Measurements from ENCODE around the gene PLB1.

DNA sequence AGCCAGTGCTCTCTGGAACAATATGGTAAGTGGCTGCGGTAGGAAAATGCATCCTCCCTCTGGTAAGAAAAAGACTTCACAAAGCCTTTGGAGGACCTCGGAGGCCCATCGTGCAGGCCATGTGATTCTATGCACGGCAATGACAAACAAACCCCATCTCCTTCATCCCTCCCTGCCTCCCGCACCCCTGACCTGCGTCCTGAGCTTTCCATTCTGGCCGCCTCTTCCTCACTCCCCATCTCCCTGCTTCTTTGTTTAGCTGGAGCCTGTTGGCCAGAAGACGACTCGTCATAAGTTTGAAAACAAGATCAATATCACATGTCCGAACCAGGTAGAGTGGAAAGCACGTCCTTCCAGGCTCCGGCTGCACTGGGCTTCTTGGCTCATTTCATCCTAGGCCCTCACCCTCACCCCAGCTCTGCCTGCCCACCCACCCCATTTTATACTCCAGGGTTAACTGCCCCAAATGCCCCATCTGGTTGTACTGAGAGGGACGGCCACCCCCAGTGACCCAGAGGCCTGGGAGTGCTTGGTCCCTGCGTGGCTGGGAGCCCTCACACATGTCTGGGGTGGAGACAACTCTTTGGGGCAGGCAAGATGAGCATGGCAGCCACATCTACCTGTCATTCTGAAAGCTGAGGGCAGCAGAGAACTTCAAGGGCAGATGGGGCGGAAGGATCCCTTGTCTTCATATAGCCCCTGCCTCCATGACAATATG is 94.0 kb downstream of the PLB1 start:
- TF ChIP-seq, protein P1, sequence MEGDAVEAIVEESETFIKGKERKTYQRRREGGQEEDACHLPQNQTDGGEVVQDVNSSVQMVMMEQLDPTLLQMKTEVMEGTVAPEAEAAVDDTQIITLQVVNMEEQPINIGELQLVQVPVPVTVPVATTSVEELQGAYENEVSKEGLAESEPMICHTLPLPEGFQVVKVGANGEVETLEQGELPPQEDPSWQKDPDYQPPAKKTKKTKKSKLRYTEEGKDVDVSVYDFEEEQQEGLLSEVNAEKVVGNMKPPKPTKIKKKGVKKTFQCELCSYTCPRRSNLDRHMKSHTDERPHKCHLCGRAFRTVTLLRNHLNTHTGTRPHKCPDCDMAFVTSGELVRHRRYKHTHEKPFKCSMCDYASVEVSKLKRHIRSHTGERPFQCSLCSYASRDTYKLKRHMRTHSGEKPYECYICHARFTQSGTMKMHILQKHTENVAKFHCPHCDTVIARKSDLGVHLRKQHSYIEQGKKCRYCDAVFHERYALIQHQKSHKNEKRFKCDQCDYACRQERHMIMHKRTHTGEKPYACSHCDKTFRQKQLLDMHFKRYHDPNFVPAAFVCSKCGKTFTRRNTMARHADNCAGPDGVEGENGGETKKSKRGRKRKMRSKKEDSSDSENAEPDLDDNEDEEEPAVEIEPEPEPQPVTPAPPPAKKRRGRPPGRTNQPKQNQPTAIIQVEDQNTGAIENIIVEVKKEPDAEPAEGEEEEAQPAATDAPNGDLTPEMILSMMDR (IDR thresholded peaks at IDR 0.05; ENCODE audit: poor library complexity) = no peak
- TF ChIP-seq EZH2 (IDR thresholded peaks at IDR 0.05; ENCODE audit: borderline replicate concordance) (no peak), EZH2phosphoT487 (IDR thresholded peaks at IDR 0.05; ENCODE audit: low read depth, severe bottlenecking, unreplicated experiment) (no peak)
